ENCODE measurements around the gene ETF1. TPM values are rescaled to one million over a fixed set of nuclear protein-coding genes. Genes with fewer than 3 reads are reported as not detected.

ETF1 gene
- total and polyA plus RNA-seq, 9 of the 15 experiments (the other 6 are each of a cell fraction or from before 2014, with no cell fraction given) = 53.7 to 209 (median 164) TPM

GRCh38 chr5:138488481-138488945, 54.5 kb downstream of the ETF1 start (continued):
- TF ChIP-seq E2F1 (CRISPR knock-in tag; IDR thresholded peaks at IDR 0.05) = 0 out of 2 replicates have a peak, but pooled peaks have one; percentile 21
- TF ChIP-seq FOS (IDR thresholded peaks at IDR 0.05; ENCODE audit: extremely low read depth, insufficient read length) = no peak
- no peak for TF ChIP-seq MCM5 (IDR thresholded peaks at IDR 0.05; ENCODE audit: low read depth)
- no peak for TF ChIP-seq ILF3 (IDR thresholded peaks at IDR 0.05; ENCODE audit: borderline replicate concordance)
- no peak for TF ChIP-seq FOXK1 (CRISPR knock-in tag; IDR thresholded peaks at IDR 0.05; ENCODE audit: borderline replicate concordance)
- no peak for TF ChIP-seq RBM15 (IDR thresholded peaks at IDR 0.05; ENCODE audit: insufficient read depth, low read length)
- no peak for TF ChIP-seq FOXJ3 (CRISPR knock-in tag; IDR thresholded peaks at IDR 0.05)
- TF ChIP-seq MAFK (IDR thresholded peaks at IDR 0.05; ENCODE audit: low read length) = peak; percentile 28; the same call in 1 of the 2 replicates
- no peak for TF ChIP-seq ZNF253 (CRISPR knock-in tag; conservative IDR thresholded peaks at IDR 0.05)
- no peak for TF ChIP-seq ATF1 (CRISPR knock-in tag; IDR thresholded peaks at IDR 0.05)
- peak; percentile 23; the same call in 1 of the 2 replicates for TF ChIP-seq ATF1 (tag; IDR thresholded peaks at IDR 0.05)
- TF ChIP-seq CCNT2 (IDR thresholded peaks at IDR 0.05; ENCODE audit: borderline replicate concordance, extremely low read depth, insufficient read length, low read depth, low read length) = peak; percentile 70
- TF ChIP-seq REST (IDR thresholded peaks at IDR 0.05; ENCODE audit: borderline replicate concordance) = no peak; the same call in 1 of the 2 replicates
- no peak for TF ChIP-seq REST (CRISPR knock-in tag; IDR thresholded peaks at IDR 0.05; ENCODE audit: low read depth)
- no peak for TF ChIP-seq SNRNP70 (optimal IDR thresholded peaks at IDR 0.05; ENCODE audit: low read depth, low read length)
- no peak for TF ChIP-seq HMGXB4 (CRISPR knock-in tag; IDR thresholded peaks at IDR 0.05)
- no peak for TF ChIP-seq CBX2 (IDR thresholded peaks at IDR 0.05; ENCODE audit: insufficient read depth, low read length, poor library complexity, severe bottlenecking)
- no peak for TF ChIP-seq ZBTB8A (IDR thresholded peaks at IDR 0.05; ENCODE audit: partially characterized antibody)
- no peak for TF ChIP-seq SMC3 (conservative IDR thresholded peaks at IDR 0.05; ENCODE audit: insufficient read depth, low read depth, low read length)
